Activated CD4-positive, CD25-positive, alpha-beta regulatory T cell treated with anti-CD3 and anti-CD28 coated beads, Interleukin-2, amount 50 U/mL, for 24 hours (primary cell): ENCODE measurements around the gene CLCN6.

ENCODE experiments used
- ATAC-seq, 2 donors: fragments of 150-1000 bp; cut with Tn5 transposase; one replicate each; pipeline ENCODE4 v1.10.0; 2021; ENCODE audit warnings: mild to moderate bottlenecking in 1 of 2, moderate library complexity in 1 of 2

CLCN6 gene

GRCh38 chr1:11805422-11806306 lies at the start of gene CLCN6, which contains the start of gene MTHFR:
Gene CLCN6, plus strand, starts transcription at chr1:11806191. Its CDS starts 72 bp downstream, at chr1:11806263.
Gene MTHFR, minus strand, starts transcription at chr1:11805964. Its CDS starts 2,848 bp downstream, at chr1:11803116.
- ATAC-seq, result peak; percentile 94 to 95

- ATAC-seq, result no peak
These were observed 48.9 kb upstream of the CLCN6 start for GRCh38 chr1:11757047-11757446.

- no peak for ATAC-seq
These were observed 46.2 kb upstream of the CLCN6 start for GRCh38 chr1:11759791-11760190.

- no peak for ATAC-seq
These were observed 44.7 kb upstream of the CLCN6 start for GRCh38 chr1:11761285-11761684.

- peak in 1 of 2 donors; percentile 55 for ATAC-seq
These were observed 44.0 kb upstream of the CLCN6 start, which contains the start of gene C1orf167 for GRCh38 chr1:11761988-11762406. Gene C1orf167, plus strand, starts transcription at chr1:11762193. Its CDS starts 2,208 bp downstream, at chr1:11764401.

- ATAC-seq, result no peak
These were observed 41.9 kb upstream of the CLCN6 start for GRCh38 chr1:11764115-11764514.

- no peak for ATAC-seq
These were observed 41.5 kb upstream of the CLCN6 start for GRCh38 chr1:11764519-11764918.

GRCh38 chr1:11765661-11766428 lies 40.1 kb upstream of the CLCN6 start:
- no peak for ATAC-seq

GRCh38 chr1:11766429-11766776 lies 39.6 kb upstream of the CLCN6 start:
- ATAC-seq, result no peak

GRCh38 chr1:11767922-11768704 lies 37.9 kb upstream of the CLCN6 start:
- ATAC-seq, result no peak

GRCh38 chr1:11768821-11769220 lies 37.2 kb upstream of the CLCN6 start:
- no peak for ATAC-seq

GRCh38 chr1:11769274-11769673 lies 36.7 kb upstream of the CLCN6 start:
- ATAC-seq, result no peak

GRCh38 chr1:11770011-11770410 lies 36.0 kb upstream of the CLCN6 start:
- ATAC-seq, result no peak

- ATAC-seq, result no peak
These were observed 34.4 kb upstream of the CLCN6 start for GRCh38 chr1:11771481-11772043.

- no peak for ATAC-seq
These were observed 33.5 kb upstream of the CLCN6 start for GRCh38 chr1:11772458-11772857.

GRCh38 chr1:11774753-11775152 lies 31.2 kb upstream of the CLCN6 start:
- no peak for ATAC-seq

GRCh38 chr1:11777658-11778322 lies 28.2 kb upstream of the CLCN6 start:
- ATAC-seq, result no peak

- no peak for ATAC-seq
These were observed 27.7 kb upstream of the CLCN6 start for GRCh38 chr1:11778336-11778735.

- no peak for ATAC-seq
These were observed 27.0 kb upstream of the CLCN6 start for GRCh38 chr1:11778844-11779623.

GRCh38 chr1:11779715-11780379 lies 26.1 kb upstream of the CLCN6 start:
- no peak for ATAC-seq
